OCI-M2 (cell line): Measurements from ENCODE around the gene BIVM.

Experiments
- DNase-seq: peaks from one replicate; lab custom pipeline; 2025; ENCODE audit not compliant: unreplicated experiment; lab: John Stamatoyannopoulos, UW

The BIVM gene

GRCh38 chr13:102838982-102839381, 40.1 kb downstream of the BIVM start:
- DNase-seq = no peak

DNA sequence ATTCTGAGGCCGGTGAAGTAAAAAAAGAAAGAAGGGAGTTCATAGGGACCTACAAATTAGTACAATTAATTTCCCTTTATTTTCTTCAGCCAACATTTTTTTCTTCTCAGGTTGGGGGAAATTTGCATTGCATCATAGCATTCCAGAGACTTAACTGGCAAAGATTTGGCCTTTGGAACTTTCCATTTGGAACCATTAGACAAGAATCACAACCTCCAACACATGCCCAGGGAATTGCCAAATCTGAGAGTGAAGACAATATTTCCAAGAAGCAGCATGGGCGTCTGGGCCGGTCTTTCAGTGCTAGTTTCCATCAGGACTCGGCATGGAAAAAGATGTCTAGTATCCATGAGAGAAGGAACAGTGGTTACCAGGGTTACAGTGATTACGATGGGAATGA, 40.5 kb downstream of the BIVM start:
- no peak for DNase-seq

GRCh38 chr13:102845289-102845629, 46.3 kb downstream of the BIVM start:
- no peak for DNase-seq

DNA sequence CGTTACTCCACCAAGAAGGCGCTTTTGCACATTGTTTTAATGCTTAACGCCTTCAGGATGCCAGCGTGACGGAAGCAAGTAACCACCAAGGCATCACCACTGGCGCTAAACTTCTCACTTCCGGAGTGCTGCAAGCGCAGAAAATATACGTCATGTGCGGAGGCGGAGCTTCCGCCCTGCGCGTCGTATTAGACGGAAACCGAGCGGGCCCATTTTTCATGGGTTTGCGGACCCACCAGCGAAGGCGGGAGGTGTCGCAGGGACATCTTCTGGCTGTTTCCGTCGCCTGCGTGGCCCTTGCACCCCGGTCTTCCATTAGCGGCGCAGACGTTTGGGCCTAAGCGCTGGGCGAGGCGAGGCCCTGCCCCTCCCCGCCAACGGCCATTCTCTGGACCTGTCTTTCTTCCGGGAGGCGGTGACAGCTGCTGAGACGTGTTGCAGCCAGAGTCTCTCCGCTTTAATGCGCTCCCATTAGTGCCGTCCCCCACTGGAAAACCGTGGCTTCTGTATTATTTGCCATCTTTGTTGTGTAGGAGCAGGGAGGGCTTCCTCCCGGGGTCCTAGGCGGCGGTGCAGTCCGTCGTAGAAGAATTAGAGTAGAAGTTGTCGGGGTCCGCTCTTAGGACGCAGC, 46.8 kb downstream of the BIVM start, which contains the start of gene ERCC5:
TSS of gene ERCC5 (plus strand) at position 403 of the 631 bp plus-strand sequence. CDS start 235 bp downstream, outside the sequence.
- peak; percentile 71 for DNase-seq

GRCh38 chr13:102846261-102847015, 47.5 kb downstream of the BIVM start:
- DNase-seq = no peak

GRCh38 chr13:102847272-102848234, 48.6 kb downstream of the BIVM start:
- DNase-seq = no peak

- no peak for DNase-seq
Observed at GRCh38 chr13:102848956-102849355, 50.0 kb downstream of the BIVM start.

- DNase-seq = no peak
Observed at GRCh38 chr13:102852556-102852955, 53.6 kb downstream of the BIVM start.

- no peak for DNase-seq
Observed at GRCh38 chr13:102854675-102855074, 55.8 kb downstream of the BIVM start.

- no peak for DNase-seq
Observed at GRCh38 chr13:102856557-102856956, 57.6 kb downstream of the BIVM start.

- no peak for DNase-seq
Observed at GRCh38 chr13:102862624-102863210, 63.8 kb downstream of the BIVM start.

- no peak for DNase-seq
Observed at GRCh38 chr13:102863590-102863989, 64.7 kb downstream of the BIVM start.

- DNase-seq = no peak
Observed at GRCh38 chr13:102868366-102868936, 69.5 kb downstream of the BIVM start.

GRCh38 chr13:102869948-102870676, 71.2 kb downstream of the BIVM start:
- no peak for DNase-seq

- no peak for DNase-seq
Observed at GRCh38 chr13:102870677-102871415, 71.9 kb downstream of the BIVM start.

DNA sequence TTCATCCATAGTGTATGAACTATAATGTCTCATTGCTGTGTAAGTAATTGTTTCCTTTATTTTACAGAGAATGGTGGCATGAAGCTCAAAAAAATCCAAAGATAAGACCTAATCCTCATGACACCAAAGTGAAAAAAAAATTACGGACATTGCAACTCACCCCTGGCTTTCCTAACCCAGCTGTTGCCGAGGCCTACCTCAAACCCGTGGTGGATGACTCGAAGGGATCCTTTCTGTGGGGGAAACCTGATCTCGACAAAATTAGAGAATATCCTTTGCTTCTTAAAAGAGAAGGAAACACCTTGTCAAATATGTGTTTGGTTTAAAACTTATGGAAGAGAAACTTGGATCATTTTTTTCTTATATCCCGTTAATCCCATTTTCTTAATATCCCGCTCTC, 73.2 kb downstream of the BIVM start:
- no peak for DNase-seq

- DNase-seq = no peak
Observed at GRCh38 chr13:102872531-102872930, 73.6 kb downstream of the BIVM start.

- DNase-seq = no peak
Observed at GRCh38 chr13:102873653-102874052, 74.7 kb downstream of the BIVM start.

GRCh38 chr13:102875256-102875655, 76.3 kb downstream of the BIVM start:
- DNase-seq = no peak
